ENCODE results near the gene GRAMD2B. TPM values are rescaled to one million over a fixed set of nuclear protein-coding genes. Genes with fewer than 3 reads are reported as not detected.

The GRAMD2B gene
- total and polyA plus RNA-seq, 2 of the 8 experiments (the other 6 are each of a cell fraction or from before 2014, with no cell fraction given), result 6.4 to 9.4 TPM

DNA sequence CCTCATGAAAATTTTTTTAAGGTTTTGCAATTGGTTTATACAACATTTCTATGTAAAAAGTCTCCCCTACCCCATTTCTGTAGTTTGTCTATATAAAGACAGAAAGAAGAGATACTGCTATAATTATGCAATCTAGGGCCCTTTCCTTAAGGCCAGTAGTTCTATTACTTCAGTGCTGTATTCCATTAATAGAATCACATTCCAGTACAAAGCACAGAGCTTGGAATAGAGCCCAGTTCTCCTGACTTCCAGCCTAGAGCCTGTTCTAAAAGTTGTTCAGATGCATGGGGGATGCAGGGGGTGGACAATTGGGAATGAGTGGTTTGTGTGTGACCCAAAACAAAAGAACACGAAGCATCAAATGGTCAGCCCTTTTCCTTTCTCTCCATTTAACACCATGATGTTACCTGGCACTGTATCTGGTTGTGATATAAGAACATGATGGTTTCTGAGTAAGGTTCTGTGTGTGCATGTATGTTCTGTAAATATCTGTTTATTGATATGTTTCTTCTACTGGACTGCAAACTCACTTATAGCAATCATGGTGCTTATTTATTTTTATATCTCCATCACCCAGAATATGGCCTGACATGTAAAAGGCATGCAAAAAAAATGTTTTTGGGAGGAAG, 8.2 kb upstream of the GRAMD2B start:
- WGBS, 2 experiments (ENCODE audit: extremely low coverage in 1 of 2, insufficient coverage in 1 of 2, insufficient read length in 1 of 2, insufficient replicate concordance in 2 of 2, low coverage in 1 of 2, low lambda C conversion rate in 2 of 2, missing lambda C conversion rate in 1 of 2), result 78% methylated on average over 1 of the region's 1 CpG; no CpG with 5 or more reads in 1 of the 2 experiments
- no peak for FAIRE-seq
- POLR2A ChIA-PET (ENCODE audit: partially characterized antibody), result interaction anchor here (1.4 kb wide), 1 partner anchor 8 kb away, joined by 3 read pairs; the partner anchor contains the start of gene GRAMD2B
- Histone ChIP-seq H2BK120ac (replicated peaks; ENCODE audit: low read depth, low read length) (no peak overlapping the region), H3K4me2 (ENCODE audit: insufficient read depth in 1 of 2, low read depth in 2 of 2, low read length in 2 of 2) (no peak overlapping the region), H3K4me3 (ENCODE audit: extremely low read depth in 1 of 4, insufficient read depth in 2 of 4, low read depth in 3 of 4, low read length in 4 of 4) (no peak overlapping the region), H2AK5ac (ENCODE audit: low read depth, low read length) (no peak overlapping the region), H3K4me1 (replicated peaks in 1 of 4; ENCODE audit: control insufficient read depth in 3 of 4, insufficient read depth in 4 of 4, low read length in 3 of 4) (no peaks in the 10 kb centered on the region), H4K8ac (ENCODE audit: extremely low read depth, insufficient read depth, low read length) (no peak overlapping the region), H2BK12ac (ENCODE audit: low read depth, low read length) (no peak overlapping the region), H3K79me2 (ENCODE audit: control insufficient read depth in 1 of 2, insufficient read depth in 2 of 2, low read length in 2 of 2) (no peaks in the 10 kb centered on the region), H3K9ac (replicated peaks in 1 of 4; ENCODE audit: extremely low read depth in 1 of 4, low read depth in 3 of 4, low read length in 3 of 4) (no peak overlapping the region), H2BK5ac (ENCODE audit: low read depth, low read length) (no peak overlapping the region), H3K18ac (ENCODE audit: extremely low read depth, low read length) (no peak overlapping the region), H2BK20ac (ENCODE audit: low read length) (no peak overlapping the region), H2BK15ac (ENCODE audit: low read length) (no peak overlapping the region), H3K9me3 (ENCODE audit: insufficient read depth in 2 of 2, low read depth in 1 of 2, low read length in 1 of 2) (no peaks in the 10 kb centered on the region), H3K23ac (ENCODE audit: insufficient read length) (no peak overlapping the region), H3K27me3 (replicated peaks in 1 of 4; ENCODE audit: control insufficient read depth in 3 of 4, extremely low read depth in 1 of 4, insufficient read depth in 3 of 4, low read length in 3 of 4) (no peaks in the 10 kb centered on the region), H3K79me1 (ENCODE audit: low read depth, low read length) (no peaks in the 10 kb centered on the region), H4K5ac (ENCODE audit: insufficient read length, low read depth, low read length) (no peak overlapping the region), H4K20me1 (replicated peaks in 1 of 2; ENCODE audit: control insufficient read depth in 1 of 2, insufficient read depth in 2 of 2, low read length in 2 of 2) (no peaks in the 10 kb centered on the region), H3K4ac (replicated peaks; ENCODE audit: insufficient read length, low read depth, low read length) (no peak overlapping the region), H4K91ac (replicated peaks; ENCODE audit: insufficient read length, low read length) (no peak overlapping the region), H3K27ac (ENCODE audit: low read depth, low read length) (no peak overlapping the region), H3K23me2 (ENCODE audit: low read depth, low read length) (no peaks in the 10 kb centered on the region), H3K36me3 (ENCODE audit: control insufficient read depth in 2 of 4, insufficient read depth in 4 of 4, low read length in 3 of 4) (no peaks in the 10 kb centered on the region), H2AFZ (ENCODE audit: low read length) (no peak overlapping the region), H3K56ac (replicated peaks; ENCODE audit: insufficient read length, low read depth, low read length) (no peak overlapping the region), H3K14ac (ENCODE audit: insufficient read length) (no peak overlapping the region)
- TF ChIP-seq POU5F1 (IDR thresholded peaks at IDR 0.05; ENCODE audit: low read depth, low read length) (no peak), HDAC6 (IDR thresholded peaks at IDR 0.05; ENCODE audit: low read depth, low read length) (no peak), SUZ12 (IDR thresholded peaks at IDR 0.05; ENCODE audit: low read length) (no peak), YY1 (IDR thresholded peaks at IDR 0.05; ENCODE audit: low read depth, low read length) (no peak), SIRT6 (IDR thresholded peaks at IDR 0.05; ENCODE audit: low read length) (no peak), CREB1 (IDR thresholded peaks at IDR 0.05) (no peak), ATF3 (IDR thresholded peaks at IDR 0.05; ENCODE audit: insufficient read depth, low read depth, low read length) (no peak)
- no peak for DNase-seq (ENCODE audit: low read depth in 1 of 2, low spot score in 2 of 2)
- CTCF ChIA-PET (ENCODE audit: partially characterized antibody), result no interaction called here

All from H1 (cell line).